Measurements from ENCODE around the gene COL23A1. TPM values are rescaled to one million over a fixed set of nuclear protein-coding genes. Genes with fewer than 3 reads are reported as not detected.

The COL23A1 gene
- total and polyA plus RNA-seq, 2 of the 13 experiments (the other 11 are each of a cell fraction or from before 2014, with no cell fraction given): not detected

DNA sequence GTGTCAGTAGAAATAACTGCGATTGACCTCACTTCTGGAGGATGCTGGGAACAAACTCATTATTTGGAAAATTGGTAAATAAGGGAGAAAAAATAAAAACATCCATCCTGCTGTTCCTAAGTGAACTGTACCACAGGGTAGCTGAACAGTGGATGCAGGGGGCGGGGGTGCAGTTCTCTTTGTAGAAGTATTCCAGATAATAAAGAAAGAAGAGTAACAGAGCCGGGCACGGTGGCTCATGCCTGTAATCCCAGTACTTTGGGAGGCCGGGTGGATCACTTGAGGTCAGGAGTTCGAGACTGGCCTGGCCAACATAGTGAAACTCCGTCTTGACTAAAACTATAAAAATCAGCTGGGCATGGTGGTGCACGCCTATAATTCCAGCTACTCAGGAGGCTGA is 132.1 kb downstream of the COL23A1 start (continued):
- TF ChIP-seq, protein P1, sequence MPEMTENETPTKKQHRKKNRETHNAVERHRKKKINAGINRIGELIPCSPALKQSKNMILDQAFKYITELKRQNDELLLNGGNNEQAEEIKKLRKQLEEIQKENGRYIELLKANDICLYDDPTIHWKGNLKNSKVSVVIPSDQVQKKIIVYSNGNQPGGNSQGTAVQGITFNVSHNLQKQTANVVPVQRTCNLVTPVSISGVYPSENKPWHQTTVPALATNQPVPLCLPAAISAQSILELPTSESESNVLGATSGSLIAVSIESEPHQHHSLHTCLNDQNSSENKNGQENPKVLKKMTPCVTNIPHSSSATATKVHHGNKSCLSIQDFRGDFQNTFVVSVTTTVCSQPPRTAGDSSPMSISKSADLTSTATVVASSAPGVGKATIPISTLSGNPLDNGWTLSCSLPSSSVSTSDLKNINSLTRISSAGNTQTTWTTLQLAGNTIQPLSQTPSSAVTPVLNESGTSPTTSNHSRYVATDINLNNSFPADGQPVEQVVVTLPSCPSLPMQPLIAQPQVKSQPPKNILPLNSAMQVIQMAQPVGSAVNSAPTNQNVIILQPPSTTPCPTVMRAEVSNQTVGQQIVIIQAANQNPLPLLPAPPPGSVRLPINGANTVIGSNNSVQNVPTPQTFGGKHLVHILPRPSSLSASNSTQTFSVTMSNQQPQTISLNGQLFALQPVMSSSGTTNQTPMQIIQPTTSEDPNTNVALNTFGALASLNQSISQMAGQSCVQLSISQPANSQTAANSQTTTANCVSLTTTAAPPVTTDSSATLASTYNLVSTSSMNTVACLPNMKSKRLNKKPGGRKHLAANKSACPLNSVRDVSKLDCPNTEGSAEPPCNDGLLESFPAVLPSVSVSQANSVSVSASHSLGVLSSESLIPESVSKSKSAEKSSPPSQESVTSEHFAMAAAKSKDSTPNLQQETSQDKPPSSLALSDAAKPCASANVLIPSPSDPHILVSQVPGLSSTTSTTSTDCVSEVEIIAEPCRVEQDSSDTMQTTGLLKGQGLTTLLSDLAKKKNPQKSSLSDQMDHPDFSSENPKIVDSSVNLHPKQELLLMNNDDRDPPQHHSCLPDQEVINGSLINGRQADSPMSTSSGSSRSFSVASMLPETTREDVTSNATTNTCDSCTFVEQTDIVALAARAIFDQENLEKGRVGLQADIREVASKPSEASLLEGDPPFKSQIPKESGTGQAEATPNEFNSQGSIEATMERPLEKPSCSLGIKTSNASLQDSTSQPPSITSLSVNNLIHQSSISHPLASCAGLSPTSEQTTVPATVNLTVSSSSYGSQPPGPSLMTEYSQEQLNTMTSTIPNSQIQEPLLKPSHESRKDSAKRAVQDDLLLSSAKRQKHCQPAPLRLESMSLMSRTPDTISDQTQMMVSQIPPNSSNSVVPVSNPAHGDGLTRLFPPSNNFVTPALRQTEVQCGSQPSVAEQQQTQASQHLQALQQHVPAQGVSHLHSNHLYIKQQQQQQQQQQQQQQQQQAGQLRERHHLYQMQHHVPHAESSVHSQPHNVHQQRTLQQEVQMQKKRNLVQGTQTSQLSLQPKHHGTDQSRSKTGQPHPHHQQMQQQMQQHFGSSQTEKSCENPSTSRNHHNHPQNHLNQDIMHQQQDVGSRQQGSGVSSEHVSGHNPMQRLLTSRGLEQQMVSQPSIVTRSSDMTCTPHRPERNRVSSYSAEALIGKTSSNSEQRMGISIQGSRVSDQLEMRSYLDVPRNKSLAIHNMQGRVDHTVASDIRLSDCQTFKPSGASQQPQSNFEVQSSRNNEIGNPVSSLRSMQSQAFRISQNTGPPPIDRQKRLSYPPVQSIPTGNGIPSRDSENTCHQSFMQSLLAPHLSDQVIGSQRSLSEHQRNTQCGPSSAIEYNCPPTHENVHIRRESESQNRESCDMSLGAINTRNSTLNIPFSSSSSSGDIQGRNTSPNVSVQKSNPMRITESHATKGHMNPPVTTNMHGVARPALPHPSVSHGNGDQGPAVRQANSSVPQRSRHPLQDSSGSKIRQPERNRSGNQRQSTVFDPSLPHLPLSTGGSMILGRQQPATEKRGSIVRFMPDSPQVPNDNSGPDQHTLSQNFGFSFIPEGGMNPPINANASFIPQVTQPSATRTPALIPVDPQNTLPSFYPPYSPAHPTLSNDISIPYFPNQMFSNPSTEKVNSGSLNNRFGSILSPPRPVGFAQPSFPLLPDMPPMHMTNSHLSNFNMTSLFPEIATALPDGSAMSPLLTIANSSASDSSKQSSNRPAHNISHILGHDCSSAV (CRISPR knock-in tag; IDR thresholded peaks at IDR 0.05; ENCODE audit: borderline replicate concordance): no peak
- TF ChIP-seq ZNF749 (CRISPR knock-in tag; IDR thresholded peaks at IDR 0.05; ENCODE audit: borderline replicate concordance): no peak
- no peak for TF ChIP-seq ZNF547 (CRISPR knock-in tag; IDR thresholded peaks at IDR 0.05)
- TF ChIP-seq ZNF224 (CRISPR knock-in tag; IDR thresholded peaks at IDR 0.05): no peak
- no peak for TF ChIP-seq ZNF629 (CRISPR knock-in tag; conservative IDR thresholded peaks at IDR 0.05)
- no peak for TF ChIP-seq ZNF468 (CRISPR knock-in tag; IDR thresholded peaks at IDR 0.05)
- TF ChIP-seq, protein P2, sequence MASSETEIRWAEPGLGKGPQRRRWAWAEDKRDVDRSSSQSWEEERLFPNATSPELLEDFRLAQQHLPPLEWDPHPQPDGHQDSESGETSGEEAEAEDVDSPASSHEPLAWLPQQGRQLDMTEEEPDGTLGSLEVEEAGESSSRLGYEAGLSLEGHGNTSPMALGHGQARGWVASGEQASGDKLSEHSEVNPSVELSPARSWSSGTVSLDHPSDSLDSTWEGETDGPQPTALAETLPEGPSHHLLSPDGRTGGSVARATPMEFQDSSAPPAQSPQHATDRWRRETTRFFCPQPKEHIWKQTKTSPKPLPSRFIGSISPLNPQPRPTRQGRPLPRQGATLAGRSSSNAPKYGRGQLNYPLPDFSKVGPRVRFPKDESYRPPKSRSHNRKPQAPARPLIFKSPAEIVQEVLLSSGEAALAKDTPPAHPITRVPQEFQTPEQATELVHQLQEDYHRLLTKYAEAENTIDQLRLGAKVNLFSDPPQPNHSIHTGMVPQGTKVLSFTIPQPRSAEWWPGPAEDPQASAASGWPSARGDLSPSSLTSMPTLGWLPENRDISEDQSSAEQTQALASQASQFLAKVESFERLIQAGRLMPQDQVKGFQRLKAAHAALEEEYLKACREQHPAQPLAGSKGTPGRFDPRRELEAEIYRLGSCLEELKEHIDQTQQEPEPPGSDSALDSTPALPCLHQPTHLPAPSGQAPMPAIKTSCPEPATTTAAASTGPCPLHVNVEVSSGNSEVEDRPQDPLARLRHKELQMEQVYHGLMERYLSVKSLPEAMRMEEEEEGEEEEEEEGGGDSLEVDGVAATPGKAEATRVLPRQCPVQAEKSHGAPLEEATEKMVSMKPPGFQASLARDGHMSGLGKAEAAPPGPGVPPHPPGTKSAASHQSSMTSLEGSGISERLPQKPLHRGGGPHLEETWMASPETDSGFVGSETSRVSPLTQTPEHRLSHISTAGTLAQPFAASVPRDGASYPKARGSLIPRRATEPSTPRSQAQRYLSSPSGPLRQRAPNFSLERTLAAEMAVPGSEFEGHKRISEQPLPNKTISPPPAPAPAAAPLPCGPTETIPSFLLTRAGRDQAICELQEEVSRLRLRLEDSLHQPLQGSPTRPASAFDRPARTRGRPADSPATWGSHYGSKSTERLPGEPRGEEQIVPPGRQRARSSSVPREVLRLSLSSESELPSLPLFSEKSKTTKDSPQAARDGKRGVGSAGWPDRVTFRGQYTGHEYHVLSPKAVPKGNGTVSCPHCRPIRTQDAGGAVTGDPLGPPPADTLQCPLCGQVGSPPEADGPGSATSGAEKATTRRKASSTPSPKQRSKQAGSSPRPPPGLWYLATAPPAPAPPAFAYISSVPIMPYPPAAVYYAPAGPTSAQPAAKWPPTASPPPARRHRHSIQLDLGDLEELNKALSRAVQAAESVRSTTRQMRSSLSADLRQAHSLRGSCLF (CRISPR knock-in tag; IDR thresholded peaks at IDR 0.05; ENCODE audit: borderline replicate concordance): no peak
- TF ChIP-seq, protein P3, sequence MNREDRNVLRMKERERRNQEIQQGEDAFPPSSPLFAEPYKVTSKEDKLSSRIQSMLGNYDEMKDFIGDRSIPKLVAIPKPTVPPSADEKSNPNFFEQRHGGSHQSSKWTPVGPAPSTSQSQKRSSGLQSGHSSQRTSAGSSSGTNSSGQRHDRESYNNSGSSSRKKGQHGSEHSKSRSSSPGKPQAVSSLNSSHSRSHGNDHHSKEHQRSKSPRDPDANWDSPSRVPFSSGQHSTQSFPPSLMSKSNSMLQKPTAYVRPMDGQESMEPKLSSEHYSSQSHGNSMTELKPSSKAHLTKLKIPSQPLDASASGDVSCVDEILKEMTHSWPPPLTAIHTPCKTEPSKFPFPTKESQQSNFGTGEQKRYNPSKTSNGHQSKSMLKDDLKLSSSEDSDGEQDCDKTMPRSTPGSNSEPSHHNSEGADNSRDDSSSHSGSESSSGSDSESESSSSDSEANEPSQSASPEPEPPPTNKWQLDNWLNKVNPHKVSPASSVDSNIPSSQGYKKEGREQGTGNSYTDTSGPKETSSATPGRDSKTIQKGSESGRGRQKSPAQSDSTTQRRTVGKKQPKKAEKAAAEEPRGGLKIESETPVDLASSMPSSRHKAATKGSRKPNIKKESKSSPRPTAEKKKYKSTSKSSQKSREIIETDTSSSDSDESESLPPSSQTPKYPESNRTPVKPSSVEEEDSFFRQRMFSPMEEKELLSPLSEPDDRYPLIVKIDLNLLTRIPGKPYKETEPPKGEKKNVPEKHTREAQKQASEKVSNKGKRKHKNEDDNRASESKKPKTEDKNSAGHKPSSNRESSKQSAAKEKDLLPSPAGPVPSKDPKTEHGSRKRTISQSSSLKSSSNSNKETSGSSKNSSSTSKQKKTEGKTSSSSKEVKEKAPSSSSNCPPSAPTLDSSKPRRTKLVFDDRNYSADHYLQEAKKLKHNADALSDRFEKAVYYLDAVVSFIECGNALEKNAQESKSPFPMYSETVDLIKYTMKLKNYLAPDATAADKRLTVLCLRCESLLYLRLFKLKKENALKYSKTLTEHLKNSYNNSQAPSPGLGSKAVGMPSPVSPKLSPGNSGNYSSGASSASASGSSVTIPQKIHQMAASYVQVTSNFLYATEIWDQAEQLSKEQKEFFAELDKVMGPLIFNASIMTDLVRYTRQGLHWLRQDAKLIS (CRISPR knock-in tag; IDR thresholded peaks at IDR 0.05): no peak
- TF ChIP-seq, protein P4, sequence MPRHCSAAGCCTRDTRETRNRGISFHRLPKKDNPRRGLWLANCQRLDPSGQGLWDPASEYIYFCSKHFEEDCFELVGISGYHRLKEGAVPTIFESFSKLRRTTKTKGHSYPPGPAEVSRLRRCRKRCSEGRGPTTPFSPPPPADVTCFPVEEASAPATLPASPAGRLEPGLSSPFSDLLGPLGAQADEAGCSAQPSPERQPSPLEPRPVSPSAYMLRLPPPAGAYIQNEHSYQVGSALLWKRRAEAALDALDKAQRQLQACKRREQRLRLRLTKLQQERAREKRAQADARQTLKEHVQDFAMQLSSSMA (CRISPR knock-in tag; IDR thresholded peaks at IDR 0.05): no peak
